HepG2 (cell line): ENCODE data around the gene TPD52L2. TPM values are rescaled to one million over a fixed set of nuclear protein-coding genes. Genes with fewer than 3 reads are reported as not detected.

Experiments used
- ELF1 ChIP-seq: sonication (generic); formaldehyde crosslinking; IDR thresholded peaks from 2 replicates; pipeline ENCODE4 v1.4.0; 2020; ENCODE audit warnings: missing genetic modification reagents
- GATA4 ChIP-seq: sonication (generic); IDR thresholded peaks from 2 replicates; pipeline ENCODE4 v1.6.1; 2016; ENCODE audit warnings: antibody characterized with exemption, low read depth, borderline replicate concordance
- HMG20B ChIP-seq: conservative IDR thresholded peaks from 2 replicates; pipeline ENCODE4 v1.6.1; 2016; ENCODE audit warnings: missing genetic modification reagents, missing compliant biosample characterization
- HNF1A ChIP-seq, 2 experiments: sonication (generic) in 1 of 2; formaldehyde crosslinking in 1 of 2; IDR thresholded peaks; 2 replicates each; pipeline versions ENCODE4 v1.4.0 to v1.6.1; 2016 to 2020; ENCODE audit warnings: borderline replicate concordance in 1 of 2, low read depth in 1 of 2, mild to moderate bottlenecking in 1 of 2, missing genetic modification reagents in 1 of 2
- IRF2 ChIP-seq: IDR thresholded peaks from 2 replicates; pipeline ENCODE4 v1.6.1; 2018; ENCODE audit warnings: missing genetic modification reagents, missing compliant biosample characterization
- MXD4 ChIP-seq: IDR thresholded peaks from 2 replicates; pipeline ENCODE4 v1.6.1; 2016; ENCODE audit warnings: mild to moderate bottlenecking, missing biosample characterization, missing genetic modification reagents
- POLR2AphosphoS5 ChIP-seq: IDR thresholded peaks from 2 replicates; pipeline ENCODE4 v1.6.1; 2012; ENCODE audit warnings: low read depth, low read length
- PTBP1 ChIP-seq: fragments of 200-400 bp; formaldehyde crosslinking; IDR thresholded peaks from 2 replicates; pipeline ENCODE4 v1.6.1; 2018; ENCODE audit warnings: low read length, low read depth; ENCODE audit not compliant: poor library complexity, severe bottlenecking
- SRY ChIP-seq: sonication (generic); formaldehyde crosslinking; IDR thresholded peaks from 2 replicates; pipeline ENCODE4 v1.8.0; 2022; ENCODE audit warnings: mild to moderate bottlenecking, missing genetic modification reagents
- ZFP41 ChIP-seq: sonication (generic); formaldehyde crosslinking; IDR thresholded peaks from 2 replicates; pipeline ENCODE4 v1.4.0; 2020; ENCODE audit warnings: mild to moderate bottlenecking, missing genetic modification reagents, borderline replicate concordance
- ZFYVE20 ChIP-seq: sonication (generic); formaldehyde crosslinking; IDR thresholded peaks from 2 replicates; pipeline ENCODE4 v1.8.0; 2023; ENCODE audit warnings: low read depth, mild to moderate bottlenecking, moderate library complexity, missing genetic modification reagents, borderline replicate concordance
- ZNF121 ChIP-seq: sonication (generic); formaldehyde crosslinking; IDR thresholded peaks from 2 replicates; pipeline ENCODE4 v1.5.0; 2020; ENCODE audit warnings: mild to moderate bottlenecking, missing genetic modification reagents
- ZNF205 ChIP-seq: IDR thresholded peaks from 2 replicates; pipeline ENCODE4 v1.6.1; 2018; ENCODE audit warnings: missing biosample characterization, missing genetic modification reagents
- ZNF598 ChIP-seq: sonication (generic); formaldehyde crosslinking; IDR thresholded peaks from 2 replicates; pipeline ENCODE4 v1.5.1; 2020; ENCODE audit warnings: mild to moderate bottlenecking, missing genetic modification reagents, borderline replicate concordance
- ZSCAN31 ChIP-seq: sonication (generic); formaldehyde crosslinking; IDR thresholded peaks from 2 replicates; pipeline ENCODE4 v1.5.0; 2020; ENCODE audit warnings: low read depth, mild to moderate bottlenecking, missing genetic modification reagents
- polyA plus RNA-seq, 8 experiments: library from polyadenylated mRNA; depleted of rRNA in 3 of 8; stranded (reverse) in 7 of 8; unstranded in 1 of 8; fragments of >200 nt; fragmentation: Illumina TruSeq in 4 of 8; extraction: Trizol in 4 of 8; gene quantifications; 2 replicates each; pipeline versions ENCODE4 v1.2.1 to v1.2.3, GENCODE V29; 2011 to 2016; ENCODE audit warnings: low read depth in 4 of 8, missing spikeins in 1 of 8, mixed read lengths in 1 of 8; ENCODE audit not compliant: insufficient read depth in 1 of 8
- total RNA-seq, 5 experiments: library from RNA; depleted of rRNA; stranded (reverse); fragments of >200 nt; fragmentation: Illumina TruSeq; extraction: Trizol; gene quantifications; 2 replicates each; pipeline ENCODE4 v1.2.3, GENCODE V29; 2016; ENCODE audit warnings: low read depth in 1 of 5
- TF ChIP-seq, protein P1 (sequence below): sonication (generic); formaldehyde crosslinking; IDR thresholded peaks from 2 replicates; pipeline ENCODE4 v1.4.0; 2020; ENCODE audit warnings: mild to moderate bottlenecking, missing genetic modification reagents
- TF ChIP-seq, protein P2 (sequence below): sonication (generic); formaldehyde crosslinking; IDR thresholded peaks from 2 replicates; pipeline ENCODE4 v1.5.0; 2020; ENCODE audit warnings: mild to moderate bottlenecking, missing genetic modification reagents

The TPD52L2 gene
- total and polyA plus RNA-seq, 2 of the 13 experiments (the other 11 are each of a cell fraction or from before 2014, with no cell fraction given): 156 to 184 TPM

GRCh38 chr20:63859166-63859699, 5.8 kb upstream of the TPD52L2 start (continued):
- TF ChIP-seq, protein P1, sequence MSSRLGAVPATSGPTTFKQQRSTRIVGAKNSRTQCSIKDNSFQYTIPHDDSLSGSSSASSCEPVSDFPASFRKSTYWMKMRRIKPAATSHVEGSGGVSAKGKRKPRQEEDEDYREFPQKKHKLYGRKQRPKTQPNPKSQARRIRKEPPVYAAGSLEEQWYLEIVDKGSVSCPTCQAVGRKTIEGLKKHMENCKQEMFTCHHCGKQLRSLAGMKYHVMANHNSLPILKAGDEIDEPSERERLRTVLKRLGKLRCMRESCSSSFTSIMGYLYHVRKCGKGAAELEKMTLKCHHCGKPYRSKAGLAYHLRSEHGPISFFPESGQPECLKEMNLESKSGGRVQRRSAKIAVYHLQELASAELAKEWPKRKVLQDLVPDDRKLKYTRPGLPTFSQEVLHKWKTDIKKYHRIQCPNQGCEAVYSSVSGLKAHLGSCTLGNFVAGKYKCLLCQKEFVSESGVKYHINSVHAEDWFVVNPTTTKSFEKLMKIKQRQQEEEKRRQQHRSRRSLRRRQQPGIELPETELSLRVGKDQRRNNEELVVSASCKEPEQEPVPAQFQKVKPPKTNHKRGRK (CRISPR knock-in tag): peak; percentile 2; the same call in 1 of the 2 replicates
- TF ChIP-seq ZNF121 (CRISPR knock-in tag) (no peak), HMG20B (no peak), MXD4 (CRISPR knock-in tag) (0 out of 2 replicates have a peak, but pooled peaks have one; percentile 15), ZNF598 (CRISPR knock-in tag) (0 out of 2 replicates have a peak, but pooled peaks have one; percentile 9), ZFP41 (no peak; the same call in 1 of the 2 replicates), ZNF205 (CRISPR knock-in tag) (0 out of 2 replicates have a peak, but pooled peaks have one; percentile 5), POLR2AphosphoS5 (peak; percentile 27; the same call in 1 of the 2 replicates), ZFYVE20 (CRISPR knock-in tag) (no peak), IRF2 (peak; percentile 9; the same call in 1 of the 2 replicates), HNF1A (IDR thresholded peaks at IDR 0.05; ENCODE audit: low read depth) (no peak), HNF1A (CRISPR knock-in tag; IDR thresholded peaks at IDR 0.05; ENCODE audit: borderline replicate concordance) (peak; percentile 13; the same call in 1 of the 2 replicates), SRY (no peak; the same call in 1 of the 2 replicates), PTBP1 (no peak), GATA4 (no peak), ZSCAN31 (CRISPR knock-in tag) (no peak), ELF1 (CRISPR knock-in tag) (no peak)
- TF ChIP-seq, protein P2, sequence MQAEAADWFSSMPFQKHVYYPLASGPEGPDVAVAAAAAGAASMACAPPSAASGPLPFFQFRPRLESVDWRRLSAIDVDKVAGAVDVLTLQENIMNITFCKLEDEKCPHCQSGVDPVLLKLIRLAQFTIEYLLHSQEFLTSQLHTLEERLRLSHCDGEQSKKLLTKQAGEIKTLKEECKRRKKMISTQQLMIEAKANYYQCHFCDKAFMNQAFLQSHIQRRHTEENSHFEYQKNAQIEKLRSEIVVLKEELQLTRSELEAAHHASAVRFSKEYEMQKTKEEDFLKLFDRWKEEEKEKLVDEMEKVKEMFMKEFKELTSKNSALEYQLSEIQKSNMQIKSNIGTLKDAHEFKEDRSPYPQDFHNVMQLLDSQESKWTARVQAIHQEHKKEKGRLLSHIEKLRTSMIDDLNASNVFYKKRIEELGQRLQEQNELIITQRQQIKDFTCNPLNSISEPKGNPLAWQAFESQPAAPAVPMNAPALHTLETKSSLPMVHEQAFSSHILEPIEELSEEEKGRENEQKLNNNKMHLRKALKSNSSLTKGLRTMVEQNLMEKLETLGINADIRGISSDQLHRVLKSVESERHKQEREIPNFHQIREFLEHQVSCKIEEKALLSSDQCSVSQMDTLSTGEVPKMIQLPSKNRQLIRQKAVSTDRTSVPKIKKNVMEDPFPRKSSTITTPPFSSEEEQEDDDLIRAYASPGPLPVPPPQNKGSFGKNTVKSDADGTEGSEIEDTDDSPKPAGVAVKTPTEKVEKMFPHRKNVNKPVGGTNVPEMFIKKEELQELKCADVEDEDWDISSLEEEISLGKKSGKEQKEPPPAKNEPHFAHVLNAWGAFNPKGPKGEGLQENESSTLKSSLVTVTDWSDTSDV (CRISPR knock-in tag): 0 out of 2 replicates have a peak, but pooled peaks have one; percentile 51
